NCI-H226 (cell line): ENCODE data around the gene SLC35B4.

Experiments used
- DNase-seq: peaks from one replicate; pipeline ENCODE4 v3.0.0-alpha.2; 2015

The SLC35B4 gene

GRCh38 chr7:134289423-134289822, 27.3 kb downstream of the SLC35B4 start:
- no peak for DNase-seq

GRCh38 chr7:134287916-134288659, 28.6 kb downstream of the SLC35B4 start:
- DNase-seq, result no peak

- no peak for DNase-seq
Observed at GRCh38 chr7:134284952-134285351, 31.8 kb downstream of the SLC35B4 start.

- DNase-seq, result no peak
Observed at GRCh38 chr7:134284011-134284410, 32.7 kb downstream of the SLC35B4 start.

GRCh38 chr7:134280508-134280907, 36.2 kb downstream of the SLC35B4 start:
- no peak for DNase-seq

- DNase-seq, result no peak
Observed at GRCh38 chr7:134279898-134280297, 36.8 kb downstream of the SLC35B4 start.

GRCh38 chr7:134279336-134279735, 37.4 kb downstream of the SLC35B4 start:
- no peak for DNase-seq

- no peak for DNase-seq
Observed at GRCh38 chr7:134278502-134279153, 38.1 kb downstream of the SLC35B4 start.

GRCh38 chr7:134276951-134277350, 39.8 kb downstream of the SLC35B4 start:
- no peak for DNase-seq

GRCh38 chr7:134262322-134262721, 54.4 kb downstream of the SLC35B4 start:
- no peak for DNase-seq

- no peak for DNase-seq
Observed at GRCh38 chr7:134255814-134256213, 60.9 kb downstream of the SLC35B4 start.

- DNase-seq, result no peak
Observed at GRCh38 chr7:134254311-134254710, 62.4 kb downstream of the SLC35B4 start.

GRCh38 chr7:134248196-134248595, 68.5 kb downstream of the SLC35B4 start:
- DNase-seq, result no peak

GRCh38 chr7:134246761-134247160, 70.0 kb downstream of the SLC35B4 start:
- no peak for DNase-seq

GRCh38 chr7:134246347-134246746, 70.4 kb downstream of the SLC35B4 start:
- no peak for DNase-seq

- no peak for DNase-seq
Observed at GRCh38 chr7:134245253-134245652, 71.5 kb downstream of the SLC35B4 start.
